Progenitor cell of endocrine pancreas (in vitro differentiated cells): ENCODE results near the gene LUZP1. TPM values are rescaled to one million over a fixed set of nuclear protein-coding genes. Genes with fewer than 3 reads are reported as not detected.

Experiments
- DNase-seq: peaks from one replicate; pipeline ENCODE4 v3.0.0; 2021; ENCODE audit warnings: low spot score; ENCODE audit not compliant: unreplicated experiment
- H3K27ac Mint-ChIP-seq: 2 replicates; pipeline ENCODE4 v1.8.0; 2021; ENCODE audit warnings: mild to moderate bottlenecking, moderate library complexity, mixed read lengths
- H3K27me3 Mint-ChIP-seq: 2 replicates; pipeline ENCODE4 v1.8.0; 2021; ENCODE audit warnings: mixed read lengths
- H3K36me3 Mint-ChIP-seq: 2 replicates; pipeline ENCODE4 v1.8.0; 2022; ENCODE audit warnings: mixed read lengths; ENCODE audit not compliant: insufficient read depth
- H3K4me1 Mint-ChIP-seq: 2 replicates; pipeline ENCODE4 v1.8.0; 2021; ENCODE audit warnings: low read depth, mixed read lengths
- H3K4me3 Mint-ChIP-seq: 2 replicates; pipeline ENCODE4 v1.8.0; 2021; ENCODE audit warnings: low read depth, mild to moderate bottlenecking, moderate library complexity, mixed read lengths
- H3K9me3 Mint-ChIP-seq: 2 replicates; pipeline ENCODE4 v1.8.0; 2021; ENCODE audit warnings: low read depth, mixed read lengths
- long read RNA-seq: library from polyadenylated mRNA; unstranded; transcript quantifications from one replicate; pipeline ENCODE4 v2.0.0, GENCODE V29; 2020
- total RNA-seq: library from RNA; stranded (reverse); gene quantifications from 2 replicates; pipeline ENCODE4 v1.2.1, GENCODE V29; 2021
- TF ChIP-seq, protein P1 (sequence below): fragments of 200-600 bp; sonication (generic); IDR thresholded peaks from one replicate; pipeline ENCODE4 v1.5.0; 2021; ENCODE audit warnings: antibody characterized with exemption, mild to moderate bottlenecking; ENCODE audit not compliant: unreplicated experiment

The LUZP1 gene
- 45.3 and 47.5 TPM in 2 replicates for total RNA-seq
- long read RNA-seq, transcript LUZP1-204 (4 exons, 1,190 nt): major isoform, 5 of 27 reads
- long read RNA-seq, partial matches to known transcripts: 21 of 27 reads
- long read RNA-seq, other reads (novel, unspliced or antisense): 1 of 27 reads

DNA sequence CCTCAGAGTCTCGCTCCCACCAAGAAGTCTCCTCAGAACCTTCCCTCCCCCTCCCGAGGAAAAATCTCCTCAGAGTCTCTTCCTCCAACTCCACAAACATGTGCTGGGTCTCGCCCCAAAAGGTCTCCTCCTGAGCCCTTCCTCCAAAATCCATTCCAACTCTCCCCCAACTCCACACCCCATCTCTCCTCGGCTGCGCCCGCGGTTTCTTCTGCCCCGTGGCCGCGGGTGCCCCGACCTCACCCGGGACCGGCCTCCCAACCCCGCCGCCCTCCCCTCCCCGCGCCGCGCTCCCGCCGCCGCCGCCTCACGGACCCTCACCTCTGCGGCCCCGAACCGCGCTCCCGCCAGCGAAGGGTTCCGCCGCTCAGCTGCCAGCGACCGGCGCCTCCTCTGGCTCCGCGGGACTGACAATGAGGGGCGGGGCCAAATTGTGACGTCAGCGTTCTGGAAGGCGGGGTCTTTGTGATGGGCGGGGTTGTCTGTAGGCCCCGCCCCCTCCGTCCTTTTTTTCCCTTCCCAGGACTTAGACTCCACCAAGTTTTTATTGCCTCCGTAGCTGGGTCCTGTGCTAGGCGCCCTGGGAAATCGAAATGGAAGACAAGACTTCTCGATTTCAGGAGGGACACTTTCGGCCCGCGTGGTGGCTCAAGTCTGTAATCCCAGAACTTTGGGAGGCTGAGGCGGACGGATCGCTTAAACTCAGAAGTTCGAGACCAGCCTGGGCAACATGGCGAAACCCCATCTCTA, at the start of gene LUZP1:
TSS of gene LUZP1 (minus strand) at position 412 of the 750 bp plus-strand sequence.
- TF ChIP-seq, protein P1, sequence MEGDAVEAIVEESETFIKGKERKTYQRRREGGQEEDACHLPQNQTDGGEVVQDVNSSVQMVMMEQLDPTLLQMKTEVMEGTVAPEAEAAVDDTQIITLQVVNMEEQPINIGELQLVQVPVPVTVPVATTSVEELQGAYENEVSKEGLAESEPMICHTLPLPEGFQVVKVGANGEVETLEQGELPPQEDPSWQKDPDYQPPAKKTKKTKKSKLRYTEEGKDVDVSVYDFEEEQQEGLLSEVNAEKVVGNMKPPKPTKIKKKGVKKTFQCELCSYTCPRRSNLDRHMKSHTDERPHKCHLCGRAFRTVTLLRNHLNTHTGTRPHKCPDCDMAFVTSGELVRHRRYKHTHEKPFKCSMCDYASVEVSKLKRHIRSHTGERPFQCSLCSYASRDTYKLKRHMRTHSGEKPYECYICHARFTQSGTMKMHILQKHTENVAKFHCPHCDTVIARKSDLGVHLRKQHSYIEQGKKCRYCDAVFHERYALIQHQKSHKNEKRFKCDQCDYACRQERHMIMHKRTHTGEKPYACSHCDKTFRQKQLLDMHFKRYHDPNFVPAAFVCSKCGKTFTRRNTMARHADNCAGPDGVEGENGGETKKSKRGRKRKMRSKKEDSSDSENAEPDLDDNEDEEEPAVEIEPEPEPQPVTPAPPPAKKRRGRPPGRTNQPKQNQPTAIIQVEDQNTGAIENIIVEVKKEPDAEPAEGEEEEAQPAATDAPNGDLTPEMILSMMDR: no peak
- Mint-ChIP-seq H3K27ac (peak within 1 kb of the TSS; percentile 99), H3K4me3 (peak within 1 kb of the TSS; percentile 99), H3K27me3 (peaks cover 3% of the 10 kb centered on the region), H3K4me1 (peaks cover 12% of the 10 kb centered on the region), H3K36me3 (no peaks in the 10 kb centered on the region), H3K9me3 (no peaks in the 10 kb centered on the region)
- peak; percentile 87 for DNase-seq

DNA sequence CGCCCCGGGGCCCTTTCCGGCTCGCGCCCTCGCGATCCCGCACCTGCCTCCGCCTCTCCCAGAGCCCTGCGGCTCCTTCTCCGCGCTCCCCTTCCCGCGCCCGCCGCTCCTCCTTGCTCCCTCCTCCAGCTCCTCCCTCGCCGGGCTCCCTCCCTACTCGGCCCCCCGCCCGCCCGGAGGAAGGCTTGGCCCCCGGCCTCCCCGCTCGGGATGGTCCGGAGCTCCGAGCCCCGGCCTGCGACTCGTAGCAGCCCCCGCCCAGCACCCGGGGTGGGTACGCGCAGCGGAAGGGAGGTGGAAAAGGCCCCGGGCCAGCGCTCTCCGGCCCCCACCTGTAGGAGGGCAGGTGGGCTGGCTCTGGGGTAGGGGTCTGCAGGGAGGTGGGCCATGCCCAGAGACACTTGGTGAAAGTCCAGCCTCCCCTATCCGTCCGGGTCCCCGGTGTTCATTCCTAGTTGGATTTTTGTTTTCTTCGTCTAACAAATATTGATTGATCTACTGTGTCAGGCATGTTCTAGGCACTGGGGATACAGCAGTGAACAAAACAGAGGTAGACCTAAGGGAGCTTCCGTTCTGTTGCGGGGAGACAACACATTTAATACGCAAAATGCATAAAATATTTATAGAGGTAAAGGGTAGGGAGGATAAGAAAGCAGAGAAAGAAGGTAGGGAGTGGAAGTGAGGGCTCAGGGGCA, 48.9 kb upstream of the LUZP1 start, which contains the start of gene HTR1D:
TSS of gene HTR1D (minus strand) at position 82 of the 695 bp plus-strand sequence. CDS start 23,283 bp downstream, outside the sequence.
- TF ChIP-seq, protein P1: no peak
- H3K9me3 Mint-ChIP-seq: no peaks in the 10 kb centered on the region
- H3K4me1 Mint-ChIP-seq: peaks cover 6% of the 10 kb centered on the region
- H3K27ac Mint-ChIP-seq: no peak within 1 kb of the TSS
- H3K36me3 Mint-ChIP-seq: no peaks in the 10 kb centered on the region
- peak within 1 kb of the TSS; percentile 67 for H3K4me3 Mint-ChIP-seq
- DNase-seq: peak; percentile 33
- peaks cover 26% of the 10 kb centered on the region for H3K27me3 Mint-ChIP-seq

DNA sequence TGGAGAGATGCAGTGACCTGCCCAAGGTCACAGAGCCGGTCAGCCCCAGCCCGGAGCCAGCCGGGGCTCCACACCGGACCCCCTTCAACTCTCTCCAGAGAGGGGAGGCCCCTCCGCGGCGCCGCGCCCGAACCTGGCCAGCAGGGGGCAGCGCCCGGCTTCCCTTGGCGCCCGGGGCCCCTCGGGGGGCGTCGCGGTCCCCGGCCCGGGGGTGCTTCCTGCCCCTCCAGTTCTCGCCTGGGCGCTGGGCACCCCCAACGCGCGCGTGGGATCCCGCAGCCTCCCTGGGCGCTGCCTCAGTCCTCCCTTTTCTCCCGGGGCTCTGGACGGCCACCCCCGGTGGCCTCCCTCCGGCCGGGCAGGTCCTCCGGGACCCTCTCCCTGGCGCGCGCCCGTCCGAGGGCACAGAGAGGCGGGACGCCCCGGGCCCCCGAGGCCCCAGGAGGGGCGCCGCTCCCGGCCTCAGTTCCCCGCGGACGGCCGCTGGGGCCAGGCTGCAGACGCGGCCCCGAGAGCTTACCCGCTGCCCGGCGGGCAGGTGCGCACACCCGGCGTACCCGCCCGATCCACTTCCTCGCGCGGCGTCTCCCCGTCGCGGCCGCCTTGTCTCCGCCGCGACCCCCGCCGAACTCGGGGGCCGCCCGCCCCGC, 48.2 kb upstream of the LUZP1 start:
- peaks cover 31% of the 10 kb centered on the region for H3K27me3 Mint-ChIP-seq
- no peak overlapping the region for H3K27ac Mint-ChIP-seq
- H3K9me3 Mint-ChIP-seq: no peaks in the 10 kb centered on the region

DNA sequence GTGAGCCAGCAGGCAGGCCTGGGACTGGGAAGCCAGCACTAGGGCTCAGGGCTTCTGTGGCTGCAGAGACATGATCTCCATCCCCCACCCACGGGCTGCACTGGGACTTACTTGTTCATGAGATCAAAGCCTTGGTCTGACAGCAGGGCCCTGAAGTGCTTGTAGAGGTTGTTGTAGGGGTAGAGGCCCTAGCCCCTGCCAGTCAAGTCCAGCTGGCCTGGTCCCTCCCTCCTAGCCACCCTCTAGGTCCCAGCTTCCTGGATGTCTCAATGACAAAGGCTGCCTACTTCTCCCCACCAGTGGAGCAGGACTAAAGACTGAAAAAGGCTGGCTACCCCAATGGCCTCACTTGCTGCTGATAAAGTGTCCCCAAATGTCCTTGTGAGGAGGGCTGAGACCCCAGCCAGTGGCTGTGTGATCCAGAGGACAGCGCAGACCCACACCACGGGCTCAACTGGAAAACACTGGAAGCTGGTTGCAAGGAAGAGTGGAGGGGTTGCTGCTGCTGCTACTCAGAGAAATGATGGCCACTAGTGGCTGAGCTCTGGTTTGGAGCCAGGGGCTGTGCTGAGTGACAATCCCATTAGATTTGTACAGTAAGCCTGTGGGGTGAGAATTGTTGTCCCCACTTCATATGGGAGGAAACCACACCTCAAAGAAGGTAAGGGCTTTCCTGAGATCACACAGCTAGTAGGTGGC, 47.2 kb upstream of the LUZP1 start:
- no peak overlapping the region for H3K27ac Mint-ChIP-seq
- no peaks in the 10 kb centered on the region for H3K36me3 Mint-ChIP-seq
- peak overlapping the region; percentile 41 for H3K4me3 Mint-ChIP-seq
- H3K4me1 Mint-ChIP-seq: peaks cover 6% of the 10 kb centered on the region
- DNase-seq: no peak
- H3K27me3 Mint-ChIP-seq: peaks cover 36% of the 10 kb centered on the region
- no peaks in the 10 kb centered on the region for H3K9me3 Mint-ChIP-seq
- TF ChIP-seq, protein P1: no peak

More for the DNA sequence above, 48.2 kb upstream of the LUZP1 start:
- TF ChIP-seq, protein P1: peak; percentile 92
- Mint-ChIP-seq H3K36me3 (no peaks in the 10 kb centered on the region), H3K4me3 (peak overlapping the region; percentile 67), H3K4me1 (peaks cover 6% of the 10 kb centered on the region)
- DNase-seq: peak; percentile 59
